Activated CD4-positive, alpha-beta T cell treated with anti-CD3 and anti-CD28 coated beads, Interleukin-2, amount 10 ng/mL, durations not matched to agents 7 days and 5 days (primary cell): ENCODE results near the gene GGA1. TPM values are rescaled to one million over a fixed set of nuclear protein-coding genes. Genes with fewer than 3 reads are reported as not detected.

ENCODE experiments used
- CTCF ChIA-PET: fragments of 350-600 bp; sonication (Branson Sonifier 250); formaldehyde crosslinking; loops from one replicate; lab custom pipeline; 2021; ENCODE audit warnings: antibody characterized with exemption; lab: Charles Lee
- POLR2A ChIA-PET: fragments of 350-600 bp; sonication (Branson Sonifier 250); formaldehyde crosslinking; loops from one replicate; lab custom pipeline; 2021; ENCODE audit warnings: antibody characterized with exemption; lab: Charles Lee
- DNase-seq: peaks from one replicate; pipeline ENCODE4 v3.0.0-alpha.2; 2020
- H3K27ac Mint-ChIP-seq: one replicate; pipeline ENCODE4 v1.8.0; 2021; ENCODE audit warnings: mild to moderate bottlenecking, moderate library complexity, mixed read lengths
- H3K27me3 Mint-ChIP-seq: one replicate; pipeline ENCODE4 v1.8.0; 2021; ENCODE audit warnings: mixed read lengths
- H3K36me3 Mint-ChIP-seq: one replicate; pipeline ENCODE4 v1.8.0; 2021; ENCODE audit warnings: low read depth, mixed read lengths
- H3K4me1 Mint-ChIP-seq: one replicate; pipeline ENCODE4 v1.8.0; 2021; ENCODE audit warnings: mixed read lengths
- H3K4me3 Mint-ChIP-seq: one replicate; pipeline ENCODE4 v1.8.0; 2021; ENCODE audit warnings: mild to moderate bottlenecking, moderate library complexity, mixed read lengths
- H3K9me3 Mint-ChIP-seq: one replicate; pipeline ENCODE4 v1.8.0; 2021; ENCODE audit warnings: mixed read lengths
- total RNA-seq, 2 experiments: library from RNA; stranded (reverse); gene quantifications; one replicate each; pipeline ENCODE4 v1.2.3, GENCODE V29; 2021

The GGA1 gene
- total RNA-seq, 2 experiments from 2014 or later: 58.5 to 62.8 TPM

DNA sequence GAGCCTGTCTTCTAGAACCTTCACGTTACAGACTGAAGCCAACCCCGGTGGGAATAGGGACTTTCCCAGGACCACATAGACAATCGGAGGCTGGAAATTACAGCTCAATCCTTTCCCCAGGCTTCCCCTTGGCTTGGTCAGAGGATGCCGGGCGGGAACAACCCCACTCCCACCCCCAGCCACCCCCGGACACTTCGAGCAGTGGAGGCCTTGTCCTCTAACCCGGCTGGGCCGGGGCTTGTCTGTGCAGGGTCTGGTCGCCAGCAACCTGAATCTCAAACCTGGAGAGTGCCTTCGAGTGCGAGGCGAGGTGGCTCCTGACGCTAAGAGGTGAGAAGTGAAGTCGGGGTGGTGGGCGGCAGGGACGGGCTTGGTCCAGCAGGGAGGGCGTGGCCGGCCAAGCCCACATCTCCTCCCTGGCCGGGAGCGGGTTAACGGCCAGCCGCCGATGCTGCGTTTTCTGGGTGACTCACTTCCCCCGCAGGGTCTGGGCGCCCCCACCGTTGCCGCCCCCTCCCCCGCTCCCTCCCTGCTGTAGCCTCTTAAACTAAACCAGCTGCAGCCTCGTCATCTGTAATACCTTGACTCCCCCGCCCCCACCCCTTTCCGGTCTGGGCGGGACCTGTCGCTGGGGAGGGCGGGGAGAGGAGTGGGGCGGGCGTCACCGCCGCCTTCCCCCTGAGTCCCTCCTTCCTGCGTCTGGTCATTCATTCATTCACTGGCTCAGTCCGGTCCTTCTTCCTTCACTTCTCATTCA lies 68.3 kb downstream of the GGA1 start:
- Mint-ChIP-seq H3K27ac (peak overlapping the region; percentile 100), H3K27me3 (no peaks in the 10 kb centered on the region), H3K9me3 (no peaks in the 10 kb centered on the region), H3K36me3 (peaks cover 22% of the 10 kb centered on the region), H3K4me1 (peaks cover 72% of the 10 kb centered on the region), H3K4me3 (peak overlapping the region; percentile 93)
- DNase-seq: peak; percentile 94
- ChIA-PET POLR2A (interaction anchor here (2.4 kb wide), 1 partner anchor 18 kb away, joined by 9 read pairs; the partner anchor contains the start of gene PDXP), CTCF (interaction anchor here (0.6 to 15.4 kb wide), 6 partner anchors 17 to 109 kb away, joined by 3 to 143 read pairs (median 4); partner anchors contain the start of genes PDXP and SH3BP1)

DNA sequence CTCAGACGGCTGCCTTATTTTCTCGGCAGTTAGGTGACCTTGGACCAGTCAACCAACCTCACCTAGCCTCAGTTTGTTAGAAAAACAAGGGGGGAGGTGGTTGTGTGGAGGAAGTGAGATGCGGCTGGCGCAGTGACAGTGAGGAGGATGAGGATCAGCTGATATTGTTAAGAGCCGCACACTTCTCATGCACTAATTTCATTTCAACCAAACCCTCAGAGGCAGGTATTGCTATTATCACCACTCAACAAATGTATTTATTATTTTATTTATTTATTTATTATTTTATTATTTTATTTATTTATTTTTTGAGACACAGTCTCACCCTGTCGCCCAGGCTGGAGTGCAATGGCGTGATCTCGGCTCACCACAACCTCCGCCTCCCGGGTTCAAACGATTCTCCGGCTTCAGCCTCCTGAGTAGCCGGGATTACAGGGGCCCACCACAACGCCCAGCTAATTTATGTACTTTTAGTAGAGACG lies 68.9 kb downstream of the GGA1 start:
- Mint-ChIP-seq H3K36me3 (peaks cover 22% of the 10 kb centered on the region), H3K27me3 (no peaks in the 10 kb centered on the region), H3K27ac (peak overlapping the region; percentile 100), H3K4me3 (peak overlapping the region; percentile 93), H3K9me3 (no peaks in the 10 kb centered on the region), H3K4me1 (peaks cover 67% of the 10 kb centered on the region)
- no peak for DNase-seq
- ChIA-PET CTCF (interaction anchor here (0.9 to 15.4 kb wide), 3 partner anchors 19 to 71 kb away, joined by 3 to 143 read pairs (median 3); partner anchors contain the start of genes PDXP and SH3BP1), POLR2A (no interaction called here)

DNA sequence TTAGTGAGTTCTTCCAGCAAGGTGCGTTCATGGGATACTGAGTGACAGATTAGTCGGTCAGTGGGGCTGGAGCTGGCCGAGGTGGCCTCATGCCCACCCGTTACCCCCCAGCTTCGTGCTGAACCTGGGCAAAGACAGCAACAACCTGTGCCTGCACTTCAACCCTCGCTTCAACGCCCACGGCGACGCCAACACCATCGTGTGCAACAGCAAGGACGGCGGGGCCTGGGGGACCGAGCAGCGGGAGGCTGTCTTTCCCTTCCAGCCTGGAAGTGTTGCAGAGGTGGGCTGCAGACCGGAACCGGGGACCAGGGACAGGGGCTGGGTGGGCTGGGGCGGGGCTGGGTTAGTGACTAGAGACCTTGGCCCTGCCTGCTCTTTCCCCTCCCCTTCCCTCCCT lies 69.7 kb downstream of the GGA1 start:
- Mint-ChIP-seq H3K36me3 (peaks cover 22% of the 10 kb centered on the region), H3K9me3 (no peaks in the 10 kb centered on the region), H3K4me1 (peaks cover 58% of the 10 kb centered on the region), H3K27ac (peak overlapping the region; percentile 100), H3K27me3 (no peaks in the 10 kb centered on the region), H3K4me3 (no peak overlapping the region)
- no peak for DNase-seq
- POLR2A ChIA-PET: interaction anchor here (0.7 kb wide), 1 partner anchor 52 kb away, joined by 11 read pairs; no protein-coding TSS in a partner anchor
- CTCF ChIA-PET: interaction anchor here (1.2 to 15.4 kb wide), 2 partner anchors 20 to 36 kb away, joined by 3 to 143 read pairs; partner anchors contain the start of genes PDXP and SH3BP1

DNA sequence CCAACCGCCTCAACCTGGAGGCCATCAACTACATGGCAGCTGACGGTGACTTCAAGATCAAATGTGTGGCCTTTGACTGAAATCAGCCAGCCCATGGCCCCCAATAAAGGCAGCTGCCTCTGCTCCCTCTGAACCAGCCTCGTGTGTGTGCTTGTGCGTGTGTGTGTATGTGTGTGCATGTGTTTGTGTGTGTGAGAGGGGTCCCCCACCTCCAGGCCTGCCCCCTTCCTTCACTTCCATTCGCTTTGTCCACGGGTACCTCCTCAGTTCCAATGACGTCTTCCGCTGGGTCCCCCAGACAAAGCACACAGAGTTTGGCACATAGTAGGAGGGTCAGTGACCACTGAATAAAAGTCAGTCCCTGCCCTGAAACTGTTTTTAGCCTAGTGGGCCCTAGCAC lies 71.0 kb downstream of the GGA1 start:
- ChIA-PET POLR2A (no interaction called here), CTCF (interaction anchor here (0.6 to 15.4 kb wide), 5 partner anchors 25 to 71 kb away, joined by 3 to 143 read pairs (median 4); partner anchors contain the start of genes GGA1 and SH3BP1)
- Mint-ChIP-seq H3K27me3 (no peaks in the 10 kb centered on the region), H3K4me1 (peaks cover 46% of the 10 kb centered on the region), H3K36me3 (peaks cover 22% of the 10 kb centered on the region), H3K27ac (peak overlapping the region; percentile 63), H3K4me3 (no peak overlapping the region), H3K9me3 (no peaks in the 10 kb centered on the region)
- DNase-seq: no peak

DNA sequence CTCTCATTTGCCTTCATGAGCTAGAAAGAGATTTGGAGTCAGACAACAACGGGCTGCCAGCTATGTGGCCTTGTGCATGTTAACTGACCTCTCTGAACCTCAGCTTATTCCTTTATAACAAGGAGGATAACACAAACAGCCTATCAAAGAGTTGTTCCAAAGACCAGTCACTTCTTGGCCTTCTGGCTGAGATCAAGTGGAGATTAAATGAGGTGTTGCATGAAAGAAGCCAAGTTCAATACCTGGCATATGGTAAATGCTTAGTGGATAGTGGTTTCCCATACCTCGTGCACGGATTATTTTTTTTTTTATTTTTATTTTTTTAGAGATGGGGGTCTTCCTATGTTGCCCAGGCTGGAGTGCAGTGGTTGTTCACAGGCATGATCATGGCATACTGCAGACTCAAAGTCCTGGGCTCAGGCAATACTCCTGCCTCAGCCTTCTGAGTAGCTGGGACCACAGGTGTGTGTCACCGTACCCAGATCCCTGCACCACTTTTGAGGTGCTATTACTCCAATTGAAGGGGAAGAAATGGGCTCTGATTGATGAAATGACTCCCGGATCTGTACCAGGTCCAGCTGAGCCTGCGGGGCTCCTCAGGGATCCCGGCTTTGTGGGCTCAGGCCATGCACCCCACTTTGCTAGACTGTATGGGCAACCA lies 71.7 kb downstream of the GGA1 start:
- DNase-seq: no peak
- H3K4me1 Mint-ChIP-seq: peaks cover 41% of the 10 kb centered on the region
- no peaks in the 10 kb centered on the region for H3K27me3 Mint-ChIP-seq
- CTCF ChIA-PET: interaction anchor here (1.0 to 15.4 kb wide), 14 partner anchors 9 to 72 kb away, joined by 3 to 143 read pairs (median 6); partner anchors contain the start of genes GGA1, PDXP and SH3BP1
- no peak overlapping the region for H3K4me3 Mint-ChIP-seq
- peaks cover 22% of the 10 kb centered on the region for H3K36me3 Mint-ChIP-seq
- POLR2A ChIA-PET: interaction anchor here (1.4 kb wide), 1 partner anchor 37 kb away, joined by 3 read pairs; no protein-coding TSS in a partner anchor
- peak overlapping the region; percentile 63 for H3K27ac Mint-ChIP-seq
- H3K9me3 Mint-ChIP-seq: no peaks in the 10 kb centered on the region

DNA sequence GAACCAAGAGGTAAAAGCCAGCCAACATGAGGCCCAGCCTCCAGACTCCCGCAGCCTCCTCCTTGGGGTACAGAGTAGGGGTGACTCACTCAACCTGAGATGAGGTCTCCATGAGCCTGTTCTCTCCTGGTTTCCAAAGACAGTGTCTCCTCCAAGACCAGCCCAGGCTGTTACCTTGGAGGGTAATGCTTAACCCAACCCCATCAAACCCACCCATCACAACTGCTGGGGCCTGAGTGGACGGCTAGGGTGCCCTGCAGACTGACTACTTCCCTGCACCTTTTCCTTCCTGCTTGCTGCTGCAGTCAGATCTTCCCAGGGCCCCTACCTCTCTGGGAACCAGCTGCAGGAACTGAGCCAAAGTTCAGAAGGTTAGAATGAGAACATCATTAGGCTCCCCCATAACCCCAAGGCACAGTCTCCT lies 72.4 kb downstream of the GGA1 start:
- CTCF ChIA-PET: interaction anchor here (0.6 to 15.4 kb wide), 25 partner anchors 9 to 211 kb away, joined by 3 to 143 read pairs (median 4); partner anchors contain the start of genes GGA1, PDXP and SH3BP1
- POLR2A ChIA-PET: interaction anchor here (1.4 kb wide), 1 partner anchor 38 kb away, joined by 3 read pairs; no protein-coding TSS in a partner anchor
- H3K36me3 Mint-ChIP-seq: peaks cover 20% of the 10 kb centered on the region
- peaks cover 38% of the 10 kb centered on the region for H3K4me1 Mint-ChIP-seq
- H3K27me3 Mint-ChIP-seq: no peaks in the 10 kb centered on the region
- no peak overlapping the region for H3K4me3 Mint-ChIP-seq
- no peak for DNase-seq
- H3K9me3 Mint-ChIP-seq: no peaks in the 10 kb centered on the region
- H3K27ac Mint-ChIP-seq: peak overlapping the region; percentile 78

DNA sequence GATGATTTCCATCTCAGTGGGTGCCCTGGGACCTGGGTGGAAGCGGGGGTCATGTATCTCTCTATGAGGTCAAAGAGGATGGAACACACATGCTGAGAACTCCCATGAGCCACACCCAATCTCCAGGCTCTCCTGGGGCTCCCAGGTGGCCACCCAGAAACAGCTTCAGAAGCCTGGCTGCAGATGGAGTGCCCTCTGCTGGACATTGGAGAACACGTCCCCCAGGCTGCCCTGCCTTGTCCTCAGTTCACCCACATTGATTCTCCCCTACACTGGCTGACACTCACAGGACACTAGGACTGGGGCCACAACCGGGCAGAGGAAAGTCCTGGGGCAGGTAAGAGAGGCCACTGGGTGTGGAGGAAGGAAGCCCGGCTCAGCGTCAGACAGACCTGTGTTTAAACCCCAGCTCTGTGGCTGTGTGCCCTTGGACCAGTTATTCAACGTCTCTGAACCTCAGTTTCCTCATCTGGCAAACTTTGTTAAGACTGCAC lies 73.0 kb downstream of the GGA1 start:
- CTCF ChIA-PET: interaction anchor here (0.6 to 15.4 kb wide), 23 partner anchors 9 to 210 kb away, joined by 3 to 143 read pairs (median 4); partner anchors contain the start of genes GGA1, PDXP and SH3BP1
- no peak overlapping the region for H3K4me3 Mint-ChIP-seq
- H3K27me3 Mint-ChIP-seq: no peaks in the 10 kb centered on the region
- peak overlapping the region; percentile 78 for H3K27ac Mint-ChIP-seq
- H3K4me1 Mint-ChIP-seq: peaks cover 39% of the 10 kb centered on the region
- no peaks in the 10 kb centered on the region for H3K9me3 Mint-ChIP-seq
- peaks cover 19% of the 10 kb centered on the region for H3K36me3 Mint-ChIP-seq
- POLR2A ChIA-PET: interaction anchor here (1.4 kb wide), 1 partner anchor 39 kb away, joined by 3 read pairs; no protein-coding TSS in a partner anchor
- peak; percentile 82 for DNase-seq

Other genes with a start within 250 kb of the GGA1 start
- under 1 TPM; 0.10 to 0.23 TPM for gene ELFN2, start 181.4 kb upstream of the GGA1 start, total RNA-seq
- 100 to 1,000 TPM; 218 to 219 TPM for gene MFNG, start 122.5 kb upstream of the GGA1 start, total RNA-seq
- gene CARD10, start 89.4 kb upstream of the GGA1 start, total RNA-seq: not detected
- gene CDC42EP1, start 48.4 kb upstream of the GGA1 start, total RNA-seq: under 1 TPM in 1 of 2 experiments, not detected in 1; 0.30 TPM
- gene LGALS2, start 28.7 kb upstream of the GGA1 start, total RNA-seq: not detected
- gene SH3BP1, start 30.8 kb downstream of the GGA1 start, total RNA-seq: 100 to 1,000 TPM; 184 to 187 TPM
- 10 to 100 TPM; 21.5 to 21.8 TPM for gene PDXP, start 49.9 kb downstream of the GGA1 start, total RNA-seq
- 1,000 to 10,000 TPM; 1,140 to 1,273 TPM for gene LGALS1, start 66.8 kb downstream of the GGA1 start, total RNA-seq
- 10 to 100 TPM; 57.3 to 57.7 TPM for gene NOL12, start 77.5 kb downstream of the GGA1 start, total RNA-seq
- gene TRIOBP, start 88.2 kb downstream of the GGA1 start, total RNA-seq: 10 to 100 TPM; 44.1 to 53.5 TPM
- gene GCAT, start 199.1 kb downstream of the GGA1 start, total RNA-seq: 10 to 100 TPM; 10.4 to 12.0 TPM
- gene GALR3, start 214.5 kb downstream of the GGA1 start, total RNA-seq: not detected
- gene ANKRD54, start 235.5 kb downstream of the GGA1 start, total RNA-seq: 10 to 100 TPM; 26.7 to 27.4 TPM
- 100 to 1,000 TPM; 444 to 449 TPM for gene EIF3L, start 240.6 kb downstream of the GGA1 start, total RNA-seq